Measurements from ENCODE around the gene FGFR2.

Gene FGFR2

DNA sequence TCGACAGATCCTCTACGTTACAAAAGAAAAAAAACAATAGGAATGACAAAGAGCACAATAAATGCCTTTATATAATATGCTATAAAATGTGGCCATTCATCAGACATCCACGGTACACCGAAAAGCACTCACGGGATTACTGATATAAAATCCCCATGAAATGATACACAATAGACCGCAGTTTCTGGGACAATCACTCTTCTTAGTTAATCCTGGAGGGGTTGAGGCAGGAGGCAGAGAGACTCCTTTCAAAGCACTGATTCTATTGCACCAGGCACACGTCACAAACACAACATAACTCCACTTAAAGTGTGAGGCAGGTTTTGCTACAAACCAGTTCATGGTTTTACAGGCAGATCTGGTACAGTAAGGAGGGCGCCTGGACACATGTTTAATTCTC is 113.8 kb downstream of the FGFR2 start:
- DNase-seq = no peak

GRCh38 chr10:121481180-121481579 is 117.1 kb downstream of the FGFR2 start:
- no peak for DNase-seq

DNA sequence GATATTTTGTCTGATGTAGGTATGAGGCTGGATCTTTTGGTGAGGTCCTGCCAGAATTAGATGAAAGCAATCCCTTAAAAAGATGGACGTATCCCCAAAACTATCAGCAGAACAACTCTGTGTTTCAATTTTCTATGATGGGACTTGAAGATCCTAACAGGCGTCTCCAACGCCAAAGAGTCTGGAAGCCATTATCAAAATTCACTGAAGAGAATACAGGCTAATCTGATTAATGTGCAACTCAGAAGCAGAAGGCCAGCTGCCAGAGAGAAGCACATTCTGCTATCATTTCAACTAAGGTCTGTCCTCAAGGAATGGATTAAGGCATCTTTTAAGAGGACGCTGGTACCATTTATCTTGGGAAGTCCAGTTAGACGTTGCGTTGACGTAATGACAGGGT is 119.7 kb downstream of the FGFR2 start:
- DNase-seq = no peak

DNA sequence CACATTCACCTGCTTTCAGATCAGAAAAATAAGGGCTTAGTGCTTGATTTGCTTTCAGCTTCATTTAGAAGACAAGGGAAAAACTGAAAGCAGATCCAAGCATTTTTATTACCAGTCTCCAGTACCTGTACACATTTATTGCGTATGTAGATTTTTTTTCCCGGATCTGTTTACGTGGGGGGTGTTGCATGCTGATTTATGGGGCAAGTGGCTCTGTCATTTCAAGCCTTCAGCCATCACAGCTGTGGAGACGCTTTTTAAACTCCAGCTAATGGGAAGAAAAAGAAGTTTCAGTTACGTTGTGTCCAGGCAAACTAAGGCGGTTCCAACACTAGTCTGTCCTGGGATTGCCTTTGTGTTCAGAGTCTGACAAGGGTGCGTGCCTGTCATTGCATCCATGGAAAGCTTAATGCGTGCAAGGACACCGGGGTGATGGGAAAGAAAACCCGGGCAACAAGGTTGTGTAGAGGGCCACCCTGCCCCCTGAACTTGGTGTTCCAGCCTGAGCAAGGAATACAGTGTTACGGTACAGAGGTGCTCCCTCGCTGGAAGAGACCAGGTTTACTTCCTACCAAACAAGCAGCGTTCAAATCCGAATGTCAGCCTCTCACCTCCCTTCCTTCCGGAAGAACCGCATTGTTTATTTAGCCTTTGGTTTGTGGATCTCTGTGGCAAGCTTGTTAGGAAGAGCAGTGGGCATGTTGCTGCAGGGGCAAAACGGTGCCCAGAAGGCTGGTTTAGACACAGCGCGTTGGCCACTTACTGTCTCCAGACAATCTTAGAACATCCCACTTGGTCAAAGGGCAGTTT is 128.2 kb downstream of the FGFR2 start:
- DNase-seq = no peak

DNA sequence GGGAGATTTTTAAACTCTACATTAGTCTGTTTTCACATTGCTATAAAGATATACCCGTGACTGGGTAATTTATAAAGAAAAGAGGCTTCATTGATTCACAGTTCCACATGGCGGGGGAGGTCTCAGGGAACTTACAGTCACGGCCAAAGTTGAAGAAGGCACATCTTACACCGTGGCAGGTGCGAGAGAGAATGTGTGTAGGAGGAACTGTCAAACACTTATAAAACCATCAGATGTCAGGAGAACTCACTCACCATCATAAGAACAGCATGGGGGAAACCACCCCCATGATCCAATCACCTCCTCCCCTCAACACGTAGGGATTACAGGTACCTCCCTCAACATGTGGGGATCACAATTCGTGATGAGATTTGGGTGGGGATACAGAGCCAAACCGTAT is 129.5 kb downstream of the FGFR2 start:
- no peak for DNase-seq

DNA sequence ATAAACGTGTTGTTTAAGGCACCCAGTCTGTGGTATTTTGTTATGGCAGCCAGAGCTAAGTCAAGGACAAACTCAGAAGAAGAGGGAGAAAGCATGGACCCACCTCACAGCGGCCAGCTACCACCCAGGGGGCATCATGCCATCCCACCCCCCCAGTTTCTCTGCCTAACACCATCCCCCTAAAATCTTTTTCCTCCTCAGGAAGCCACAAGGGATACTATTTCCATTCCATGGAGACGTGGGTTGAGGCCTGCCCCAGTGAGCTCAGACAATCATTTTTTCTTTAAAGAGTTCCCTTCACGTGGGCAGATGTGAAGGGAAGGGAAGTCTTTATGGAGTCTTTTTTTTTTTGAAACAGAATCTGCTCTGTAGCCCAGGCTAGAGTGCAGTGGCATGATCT is 131.8 kb downstream of the FGFR2 start:
- no peak for DNase-seq

DNA sequence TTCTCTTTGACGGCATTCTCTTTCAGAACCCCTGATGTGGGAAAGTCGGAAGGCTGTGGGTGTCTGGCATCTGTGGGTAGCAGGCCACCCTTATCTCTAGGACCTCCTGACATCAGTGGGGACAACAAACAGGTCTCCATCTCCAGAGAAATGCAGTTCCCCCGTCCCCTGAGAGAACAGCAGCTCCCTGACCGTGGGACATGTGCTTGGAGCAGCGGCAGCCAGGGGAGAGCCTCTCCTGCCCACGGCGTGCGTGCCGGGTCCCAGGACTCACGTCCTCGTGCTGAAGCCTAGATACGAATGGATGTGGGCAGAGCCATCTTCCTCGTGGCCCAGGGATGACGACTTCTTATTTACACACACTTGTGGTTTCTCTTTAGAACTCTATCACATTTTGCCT is 133.0 kb downstream of the FGFR2 start:
- no peak for DNase-seq

GRCh38 chr10:121464517-121464916 is 133.7 kb downstream of the FGFR2 start:
- DNase-seq = no peak

GRCh38 chr10:121462955-121463354 is 135.3 kb downstream of the FGFR2 start:
- DNase-seq = no peak

- DNase-seq = no peak
These were observed 136.0 kb downstream of the FGFR2 start for GRCh38 chr10:121462281-121462680.

GRCh38 chr10:121461307-121461706 is 136.9 kb downstream of the FGFR2 start:
- no peak for DNase-seq

- DNase-seq = no peak
These were observed 137.5 kb downstream of the FGFR2 start for GRCh38 chr10:121460733-121461132.

DNA sequence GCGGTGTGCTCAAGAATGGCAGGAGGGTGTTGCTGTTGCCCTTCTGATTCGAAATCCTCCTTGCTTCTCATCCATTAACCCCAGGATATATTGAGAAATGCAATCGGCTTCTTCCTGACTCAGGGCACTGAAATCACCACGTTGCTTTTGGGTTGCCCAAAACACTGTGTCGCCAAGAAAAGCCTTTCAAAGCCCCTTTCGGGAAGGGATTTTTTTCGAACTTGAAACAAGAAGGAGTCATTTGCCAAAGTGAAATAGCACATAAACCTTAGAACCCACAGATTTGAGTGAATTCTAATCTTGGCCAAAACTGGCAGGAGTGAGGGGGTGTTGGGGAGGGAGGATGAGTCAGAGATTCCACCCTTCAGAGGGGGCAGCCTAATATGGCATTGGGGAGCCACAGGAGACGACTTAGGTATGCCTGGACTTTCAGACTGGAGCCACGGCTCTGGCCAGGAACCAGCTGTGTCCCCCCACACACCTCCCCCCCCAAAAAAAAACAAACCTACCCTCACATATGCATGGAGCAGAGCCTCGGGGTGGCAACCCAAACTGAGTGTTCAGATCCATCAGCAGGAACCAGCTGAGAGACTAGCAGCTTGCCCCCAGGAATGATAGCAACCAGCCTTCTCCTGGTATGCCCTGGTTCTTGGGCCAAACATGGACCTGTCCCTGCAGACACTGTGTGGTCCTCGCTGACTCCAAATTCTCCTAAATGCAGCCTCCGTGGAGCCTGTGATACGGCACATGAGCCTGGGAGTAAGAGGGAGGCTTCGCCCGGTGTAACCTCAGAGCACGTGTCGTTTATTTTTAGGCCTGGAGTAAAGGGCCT is 138.4 kb downstream of the FGFR2 start:
- no peak for DNase-seq

GRCh38 chr10:121459279-121459621 is 139.0 kb downstream of the FGFR2 start:
- DNase-seq = no peak

DNA sequence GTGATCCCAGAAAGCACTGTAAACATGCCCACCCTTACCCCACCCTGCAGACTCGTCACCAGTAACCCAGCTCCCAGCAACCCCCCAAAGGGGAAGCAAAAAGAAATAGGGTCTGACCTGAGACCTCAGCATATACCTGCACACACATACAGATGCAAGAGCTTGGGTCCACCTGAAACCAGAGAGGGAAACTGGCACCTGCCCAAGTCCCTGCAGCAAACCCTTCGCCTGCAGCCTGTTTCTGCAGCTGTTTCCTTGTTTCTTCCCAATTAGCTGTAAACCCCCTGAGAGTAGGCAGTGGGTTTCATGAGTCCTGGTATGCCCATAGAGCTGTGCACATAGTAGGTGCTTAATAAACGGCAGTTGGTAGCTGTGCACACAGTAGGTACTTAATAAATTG is 140.5 kb downstream of the FGFR2 start:
- no peak for DNase-seq

- DNase-seq = no peak
These were observed 142.9 kb downstream of the FGFR2 start for GRCh38 chr10:121455377-121455776.

- no peak for DNase-seq
These were observed 143.5 kb downstream of the FGFR2 start for GRCh38 chr10:121454781-121455180.

DNA sequence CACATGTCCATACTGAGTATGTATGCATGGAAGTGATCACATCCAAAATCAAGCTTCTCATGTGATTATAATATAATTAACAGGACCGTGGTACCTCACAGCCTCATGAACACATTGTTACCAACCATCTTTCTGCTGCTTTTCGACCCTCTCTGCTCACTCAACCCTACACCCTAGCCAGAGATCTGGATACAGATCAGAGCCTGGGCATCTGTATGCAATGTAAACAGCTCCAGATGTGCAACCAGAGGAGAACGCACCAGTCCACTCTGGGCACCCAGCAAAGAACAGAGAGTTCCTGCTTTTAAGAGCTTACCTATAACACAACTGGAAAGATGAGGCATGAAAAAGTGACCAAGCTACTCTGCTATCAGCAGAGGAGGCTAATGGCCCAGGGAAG is 145.1 kb downstream of the FGFR2 start:
- no peak for DNase-seq

GRCh38 chr10:121452581-121452980 is 145.7 kb downstream of the FGFR2 start:
- no peak for DNase-seq

DNA sequence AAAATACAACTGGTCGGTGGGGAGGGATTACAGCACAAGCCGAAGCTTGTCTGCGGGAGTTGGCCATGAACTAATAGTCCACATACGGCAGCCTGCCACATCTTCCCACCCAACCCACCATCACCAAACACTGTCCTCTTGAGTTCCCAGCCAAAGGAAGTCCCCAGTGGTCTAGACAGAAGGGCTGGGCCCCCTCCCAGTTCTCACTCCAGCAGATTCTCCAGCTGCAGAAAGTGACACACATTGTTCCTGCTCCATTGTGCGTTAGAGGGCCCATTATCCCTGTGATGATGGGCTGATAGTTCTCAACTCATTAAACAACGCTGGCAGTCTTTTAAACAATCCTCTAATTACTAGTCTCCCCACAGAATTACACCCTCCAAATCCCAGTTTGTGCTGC is 148.0 kb downstream of the FGFR2 start:
- DNase-seq = no peak

DNA sequence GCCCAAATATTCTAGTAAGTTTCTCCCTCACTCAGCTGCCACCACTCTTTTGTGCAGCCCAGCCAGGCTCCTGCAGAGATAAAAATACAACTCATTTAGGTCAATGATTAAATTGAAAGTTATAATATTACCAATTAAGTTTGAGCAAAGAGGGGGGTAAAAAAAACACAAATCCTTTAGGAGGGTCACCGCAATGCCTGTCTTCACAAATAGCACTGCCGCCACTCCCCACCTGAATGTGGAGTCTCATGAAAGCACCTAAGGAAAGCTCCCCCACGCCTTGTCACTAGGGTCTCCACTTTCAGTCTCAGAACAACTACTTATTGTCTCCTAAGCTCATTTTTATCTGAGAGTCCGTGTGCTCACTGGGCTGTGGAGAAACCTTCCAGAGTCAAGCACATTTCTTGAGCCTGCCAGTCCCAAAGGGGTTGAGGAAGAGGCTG is 148.7 kb downstream of the FGFR2 start:
- DNase-seq = no peak

GRCh38 chr10:121448766-121449421 is 149.3 kb downstream of the FGFR2 start:
- DNase-seq = no peak

DNA sequence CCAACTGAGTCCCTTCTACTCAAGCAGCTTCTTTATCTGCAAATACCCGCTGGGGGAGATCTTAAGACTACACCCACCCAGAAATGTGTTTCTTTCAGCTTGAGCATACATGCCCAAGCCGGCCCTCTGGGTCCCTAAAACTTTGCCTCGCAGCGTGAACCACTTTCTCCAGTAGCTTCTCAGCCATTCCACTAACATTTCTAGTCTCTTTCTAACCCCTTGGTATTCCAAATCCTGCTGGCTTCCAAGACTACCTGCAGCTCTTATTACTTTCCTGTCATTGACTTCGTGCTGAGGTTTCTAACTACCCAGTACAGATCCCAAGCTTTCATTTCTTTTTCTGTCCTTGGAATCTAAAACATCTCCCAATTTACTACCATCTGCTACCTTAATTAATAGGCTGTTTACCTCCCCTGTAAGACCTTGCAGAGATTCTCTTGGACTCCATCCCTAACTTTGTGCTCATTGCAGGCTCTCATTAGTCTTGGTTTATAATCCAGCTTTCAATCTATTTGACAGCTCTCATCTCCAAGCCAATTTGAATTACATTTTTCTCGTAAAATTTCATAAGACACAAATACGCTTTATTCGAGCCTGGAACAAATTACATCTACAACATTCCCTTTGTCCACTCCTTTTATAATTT is 153.6 kb downstream of the FGFR2 start:
- no peak for DNase-seq

Data from hematopoietic multipotent progenitor cell treated with erythropoietin and hydrocortisone succinate and interleukin-3 and kit ligand, for 8 days (in vitro differentiated cells).